ENCODE measurements around the gene ARL6IP4. TPM values are rescaled to one million over a fixed set of nuclear protein-coding genes. Genes with fewer than 3 reads are reported as not detected.

Gene ARL6IP4
- total RNA-seq, 1 experiment from 2014 or later, result 132 TPM

- H3K23ac ChIP-seq (ENCODE audit: insufficient read length, low read depth, low read length), result no peak overlapping the region
- WGBS (ENCODE audit: extremely low coverage, insufficient read length, low lambda C conversion rate), result no CpG with 5 or more reads among the region's 3 CpGs
- Mint-ChIP-seq H3K4me3 (no peak overlapping the region), H3K27me3 (ENCODE audit: low read depth) (no peaks in the 10 kb centered on the region; the same call in 1 of the 2 replicates), H3K36me3 (ENCODE audit: insufficient read depth in 1 of 3, low read depth in 3 of 3) (no peaks in the 10 kb centered on the region), H3K4me1 (no peaks in the 10 kb centered on the region), H3K27ac (no peak overlapping the region), H3K9me3 (no peaks in the 10 kb centered on the region)
- H2BK5ac ChIP-seq (ENCODE audit: insufficient read length, low read length), result no peak overlapping the region
- no peak overlapping the region for H3K27ac ChIP-seq (ENCODE audit: insufficient read length, low read depth, low read length)
- H4K20me1 ChIP-seq (ENCODE audit: control insufficient read depth, insufficient read depth, insufficient read length), result no peaks in the 10 kb centered on the region
- H3K23me2 ChIP-seq (ENCODE audit: insufficient read length, low read depth, low read length, poor library complexity, severe bottlenecking), result no peaks in the 10 kb centered on the region
- H3K18ac ChIP-seq (ENCODE audit: insufficient read length, low read depth, low read length), result no peak overlapping the region
- H3K4me1 ChIP-seq (ENCODE audit: insufficient read depth, low read length), result no peaks in the 10 kb centered on the region
- no peak overlapping the region for H2BK120ac ChIP-seq (ENCODE audit: low read depth, low read length, poor library complexity, severe bottlenecking)
- H2BK12ac ChIP-seq (ENCODE audit: insufficient read length, low read depth, low read length), result no peak overlapping the region
- no peaks in the 10 kb centered on the region for H3K27me3 ChIP-seq (ENCODE audit: insufficient read depth, low read length)
- H3T11ph ChIP-seq (ENCODE audit: low read length), result no peak overlapping the region
- H4K5ac ChIP-seq (ENCODE audit: insufficient read length, low read depth, low read length), result no peak overlapping the region
- H3K14ac ChIP-seq (ENCODE audit: insufficient read depth, low read length), result no peak overlapping the region
- H4K8ac ChIP-seq (replicated peaks; ENCODE audit: insufficient read length, low read depth, low read length), result no peak overlapping the region
- no peaks in the 10 kb centered on the region for H3K79me1 ChIP-seq (ENCODE audit: insufficient read depth, low read depth, low read length, poor library complexity, severe bottlenecking)
- no peak overlapping the region for H3K9ac ChIP-seq (ENCODE audit: extremely low read depth, insufficient read length, low read length)
- no peak for TF ChIP-seq CTCF (conservative IDR thresholded peaks at IDR 0.05)
- H3K9me3 ChIP-seq (ENCODE audit: control insufficient read depth, low read depth, low read length), result no peaks in the 10 kb centered on the region
- no peak overlapping the region for H3K4ac ChIP-seq (ENCODE audit: low read depth, low read length)
- no peaks in the 10 kb centered on the region for H3K79me2 ChIP-seq (ENCODE audit: insufficient read depth, low read length)
- H2BK20ac ChIP-seq (ENCODE audit: low read depth, low read length, poor library complexity, severe bottlenecking), result no peak overlapping the region
- H2BK15ac ChIP-seq (ENCODE audit: low read depth, low read length), result no peak overlapping the region
- DNase-seq, result no peak
- H2AK5ac ChIP-seq (ENCODE audit: insufficient read length, low read length), result no peak overlapping the region
- no peak overlapping the region for H3K4me2 ChIP-seq (ENCODE audit: insufficient read depth, insufficient read length, low read length)
- H4K91ac ChIP-seq (ENCODE audit: insufficient read length, low read depth, low read length), result no peak overlapping the region
- H3K56ac ChIP-seq (ENCODE audit: insufficient read length, low read depth, low read length), result no peak overlapping the region
- no peak overlapping the region for H2AFZ ChIP-seq (ENCODE audit: low read length)
These were observed 21.0 kb downstream of the ARL6IP4 start for GRCh38 chr12:123001464-123001863.
